Common myeloid progenitor, CD34-positive (primary cell): ENCODE results near the gene PLEKHB1.
"Not testable (repeated sequence)": the region's sequence is repeated elsewhere in the genome, so short reads cannot be mapped to it uniquely, and the experiment has no call there.

Source experiments
- CTCF ChIA-PET: fragments of 350-600 bp; sonication (Branson Sonifier 250); formaldehyde crosslinking; loops from one replicate; lab custom pipeline; 2021; ENCODE audit warnings: antibody characterized with exemption; lab: Charles Lee
- POLR2A ChIA-PET: fragments of 350-600 bp; sonication (Branson Sonifier 250); formaldehyde crosslinking; loops from one replicate; lab custom pipeline; 2021; ENCODE audit warnings: antibody characterized with exemption; lab: Charles Lee
- DNase-seq, 3 donors: peaks; one replicate each; pipeline versions ENCODE4 v3.0.0 to v3.0.0-alpha.2; 2013
- H3K27ac ChIP-seq, 2 experiments: 1 replicate in 1 of 2; 2 replicates in 1 of 2; pipeline ENCODE4 v1.7.0; 2013; ENCODE audit warnings: inconsistent platforms in 2 of 2, low read length in 2 of 2, mild to moderate bottlenecking in 2 of 2, low read depth in 1 of 2, moderate library complexity in 1 of 2; ENCODE audit not compliant: severe bottlenecking in 2 of 2, insufficient read depth in 1 of 2, poor library complexity in 1 of 2
- H3K27me3 ChIP-seq, 5 experiments: replicated peaks in 2 of 5; 1 replicate in 3 of 5; 2 replicates in 2 of 5; pipeline versions ENCODE4 v1.6.1 to v1.7.0; 2013; ENCODE audit warnings: low read length in 4 of 5, mild to moderate bottlenecking in 2 of 5, moderate library complexity in 2 of 5, inconsistent platforms in 1 of 5; ENCODE audit not compliant: insufficient read depth in 5 of 5, control insufficient read depth in 4 of 5
- H3K36me3 ChIP-seq, 4 experiments: 1 replicate in 2 of 4; 2 replicates in 2 of 4; pipeline versions ENCODE4 v1.6.1 to v1.7.0; 2013; ENCODE audit warnings: low read length in 3 of 4, control low read depth in 1 of 4, mild to moderate bottlenecking in 1 of 4; ENCODE audit not compliant: control insufficient read depth in 4 of 4, insufficient read depth in 4 of 4
- H3K4me1 ChIP-seq, 4 experiments: 1 replicate in 3 of 4; 2 replicates in 1 of 4; pipeline versions ENCODE4 v1.6.1 to v1.7.1; 2013; ENCODE audit warnings: low read length in 3 of 4, mild to moderate bottlenecking in 3 of 4, control low read depth in 1 of 4, inconsistent platforms in 1 of 4, moderate library complexity in 1 of 4; ENCODE audit not compliant: control insufficient read depth in 4 of 4, insufficient read depth in 4 of 4; ENCODE audit errors: control extremely low read depth in 1 of 4
- H3K4me3 ChIP-seq, 7 experiments: 1 replicate in 4 of 7; 2 replicates in 3 of 7; pipeline versions ENCODE4 v1.5.1 to v1.7.0; 2013; ENCODE audit warnings: mild to moderate bottlenecking in 7 of 7, low read length in 6 of 7, moderate library complexity in 6 of 7, inconsistent platforms in 2 of 7, low read depth in 2 of 7, control low read depth in 1 of 7; ENCODE audit not compliant: insufficient read depth in 4 of 7, control insufficient read depth in 1 of 7; ENCODE audit errors: extremely low read depth in 1 of 7
- H3K9me3 ChIP-seq, 5 experiments: 1 replicate in 4 of 5; 2 replicates in 1 of 5; pipeline versions ENCODE4 v1.6.1 to v1.7.1; 2013; ENCODE audit warnings: low read length in 4 of 5, mild to moderate bottlenecking in 2 of 5, inconsistent platforms in 1 of 5, low read depth in 1 of 5, moderate library complexity in 1 of 5; ENCODE audit not compliant: control insufficient read depth in 4 of 5, insufficient read depth in 2 of 5; ENCODE audit errors: control extremely low read depth in 1 of 5
- WGBS: methylation state at CpG from one replicate; pipeline ENCODE4 v1.1.5; 2013; ENCODE audit not compliant: insufficient coverage; 5-methylcytosine and 5-hydroxymethylcytosine counted together

The PLEKHB1 gene

GRCh38 chr11:73667891-73668290, 21.5 kb downstream of the PLEKHB1 start:
- no peaks in the 10 kb centered on the region for H3K36me3 ChIP-seq
- H3K27me3 ChIP-seq = no peaks in the 10 kb centered on the region
- H3K4me1 ChIP-seq = peaks cover 0 to 6% (median 3%) of the 10 kb centered on the region in 4 experiments
- POLR2A ChIA-PET = no interaction called here
- H3K9me3 ChIP-seq = no peaks in the 10 kb centered on the region
- DNase-seq = peak in 2 of 3 donors; percentile 27 to 68
- H3K4me3 ChIP-seq = no peak overlapping the region
- CTCF ChIA-PET = interaction anchor here (0.9 to 1.1 kb wide), 2 partner anchors 11 to 42 kb away, joined by 3 to 4 read pairs; no protein-coding TSS in a partner anchor
- H3K27ac ChIP-seq = no peak overlapping the region
- no CpG with 5 or more reads among the region's 1 CpG for WGBS

DNA sequence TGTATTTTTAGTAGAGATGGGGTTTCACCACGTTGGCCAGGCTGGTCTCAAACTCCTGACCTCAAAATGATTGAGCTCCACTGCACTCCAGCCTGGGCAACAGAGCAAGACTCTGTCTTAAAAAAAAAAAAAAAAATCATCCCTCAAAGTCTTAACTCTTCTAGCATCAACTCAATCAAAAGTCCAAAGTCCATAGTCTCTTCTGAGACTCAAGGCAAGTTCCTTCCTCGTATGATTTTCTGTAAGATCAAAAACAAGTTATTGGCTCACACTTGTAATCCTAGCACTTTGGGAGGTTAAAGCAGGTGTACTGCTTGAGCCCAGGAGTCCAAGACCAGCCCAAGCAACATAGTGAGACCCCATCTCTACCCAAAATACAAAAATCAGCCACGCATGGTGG, 24.4 kb downstream of the PLEKHB1 start:
- CTCF ChIA-PET = interaction anchor here (0.9 to 1.7 kb wide), 3 partner anchors 9 to 45 kb away, joined by 3 to 12 read pairs (median 5); no protein-coding TSS in a partner anchor
- H3K4me3 ChIP-seq = no peak overlapping the region
- no peaks in the 10 kb centered on the region for H3K27me3 ChIP-seq
- 100% methylated on average over 2 of the region's 3 CpGs for WGBS
- no peak for DNase-seq
- H3K4me1 ChIP-seq = no peaks in the 10 kb centered on the region
- no peak overlapping the region for H3K27ac ChIP-seq
- H3K36me3 ChIP-seq = peaks cover 0 to 2% (median 0%) of the 10 kb centered on the region in 4 experiments
- H3K9me3 ChIP-seq = no peaks in the 10 kb centered on the region
- POLR2A ChIA-PET = no interaction called here

- Histone ChIP-seq H3K36me3 (peaks cover 0 to 2% (median 0%) of the 10 kb centered on the region in 4 experiments), H3K9me3 (no peaks in the 10 kb centered on the region), H3K4me3 (no peak overlapping the region), H3K27me3 (no peaks in the 10 kb centered on the region), H3K4me1 (no peaks in the 10 kb centered on the region), H3K27ac (no peak overlapping the region)
- ChIA-PET CTCF (interaction anchor here (1.0 to 1.7 kb wide), 4 partner anchors 10 to 117 kb away, joined by 3 to 12 read pairs (median 4); no protein-coding TSS in a partner anchor), POLR2A (no interaction called here)
- 97% methylated on average over 6 of the region's 6 CpGs for WGBS
- DNase-seq = no peak
Measured at GRCh38 chr11:73671701-73672100, 25.3 kb downstream of the PLEKHB1 start.

DNA sequence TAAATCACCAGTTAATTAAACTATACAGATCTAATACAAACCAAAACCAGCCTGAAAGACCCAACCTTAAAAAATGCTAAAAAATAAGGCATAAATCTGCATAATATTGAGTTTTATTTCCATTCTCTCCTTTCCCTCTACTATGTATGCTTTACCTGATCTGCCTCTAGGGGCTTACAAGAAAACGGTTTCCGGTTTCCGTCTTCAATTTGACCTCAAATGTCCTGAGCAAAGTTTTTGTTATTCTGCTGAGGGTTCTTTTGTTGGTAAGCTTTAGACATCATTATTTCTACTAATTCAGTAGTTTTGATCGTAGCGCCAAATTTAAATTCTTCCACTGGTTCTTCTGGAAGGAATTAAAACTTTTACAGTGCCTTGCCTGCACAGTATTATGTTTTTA, 30.2 kb downstream of the PLEKHB1 start:
- H3K4me3 ChIP-seq, DNase-seq, H3K9me3 ChIP-seq, H3K4me1 ChIP-seq, POLR2A ChIA-PET, H3K36me3 ChIP-seq, H3K27me3 ChIP-seq, H3K27ac ChIP-seq: not testable (repeated sequence)
- CTCF ChIA-PET = interaction anchor here (0.5 to 1.0 kb wide), 3 partner anchors 13 to 55 kb away, joined by 4 to 5 read pairs (median 4); no protein-coding TSS in a partner anchor
- WGBS = no CpG with 5 or more reads among the region's 5 CpGs

GRCh38 chr11:73680687-73681086, 34.3 kb downstream of the PLEKHB1 start:
- no peak for DNase-seq
- H3K27me3 ChIP-seq = no peaks in the 10 kb centered on the region
- no peak overlapping the region for H3K4me3 ChIP-seq
- peaks cover 0 to 9% (median 8%) of the 10 kb centered on the region in 4 experiments for H3K36me3 ChIP-seq
- no peaks in the 10 kb centered on the region for H3K9me3 ChIP-seq
- ChIA-PET CTCF (interaction anchor here (0.9 to 1.0 kb wide), 2 partner anchors 10 to 19 kb away, joined by 3 to 8 read pairs; no protein-coding TSS in a partner anchor), POLR2A (no interaction called here)
- no CpG with 5 or more reads among the region's 2 CpGs for WGBS
- no peaks in the 10 kb centered on the region for H3K4me1 ChIP-seq
- no peak overlapping the region for H3K27ac ChIP-seq

GRCh38 chr11:73693899-73694525, 47.6 kb downstream of the PLEKHB1 start:
- H3K4me1 ChIP-seq = no peaks in the 10 kb centered on the region
- ChIA-PET POLR2A (no interaction called here), CTCF (interaction anchor here (0.6 to 1.3 kb wide), 3 partner anchors 20 to 80 kb away, joined by 3 to 4 read pairs (median 3); no protein-coding TSS in a partner anchor)
- H3K27me3 ChIP-seq = no peaks in the 10 kb centered on the region
- DNase-seq = no peak
- 100% methylated on average over 2 of the region's 4 CpGs for WGBS
- no peak overlapping the region for H3K27ac ChIP-seq
- no peak overlapping the region for H3K4me3 ChIP-seq
- H3K36me3 ChIP-seq = peaks cover 0 to 6% (median 5%) of the 10 kb centered on the region in 4 experiments
- H3K9me3 ChIP-seq = no peaks in the 10 kb centered on the region

- H3K36me3 ChIP-seq = peaks cover 2 to 34% (median 10%) of the 10 kb centered on the region in 4 experiments
- no peak for DNase-seq
- 100% methylated on average over 1 of the region's 1 CpG for WGBS
- H3K27ac ChIP-seq = no peak overlapping the region
- no peaks in the 10 kb centered on the region for H3K9me3 ChIP-seq
- H3K27me3 ChIP-seq = no peaks in the 10 kb centered on the region
- ChIA-PET CTCF (no interaction called here), POLR2A (no interaction called here)
- H3K4me1 ChIP-seq = no peaks in the 10 kb centered on the region
- H3K4me3 ChIP-seq = no peak overlapping the region
Measured at GRCh38 chr11:73705053-73705452, 58.7 kb downstream of the PLEKHB1 start.
